IMR-90 (cell line): ENCODE data around the gene CD68. TPM values are rescaled to one million over a fixed set of nuclear protein-coding genes. Genes with fewer than 3 reads are reported as not detected.
A peak's percentile ranks its signal among the peaks of the same experiment; 100 is the strongest.

Experiments
- ATAC-seq: fragments of 200-7000 bp; cut with Tn5 transposase; 2 replicates; pipeline ENCODE4 v1.9.1; 2020; ENCODE audit warnings: low read depth, mild to moderate bottlenecking, moderate library complexity
- BruUV-seq: library from RNA; stranded (reverse); fragments of 400-500 nt; replicated peaks from 2 replicates; lab custom pipeline; 2021; lab: Mats Ljungman, UMichigan
- CTCF ChIA-PET: fragments of 300-600 bp; formaldehyde crosslinking; extraction: SDS; loops from one replicate; lab custom pipeline; 2021; ENCODE audit warnings: antibody characterized with exemption; lab: Yijun Ruan, JAX
- POLR2A ChIA-PET: fragments of 300-600 bp; sonication (Branson Sonifier 250); formaldehyde crosslinking; loops from one replicate; lab custom pipeline; 2022; ENCODE audit warnings: antibody characterized with exemption; ENCODE audit not compliant: unreplicated experiment; lab: Charles Lee
- DNase-seq: peaks from one replicate; pipeline ENCODE4 v3.0.0; 2013
- H2AFZ ChIP-seq: replicated peaks from 2 replicates; pipeline ENCODE3; 2013; ENCODE audit warnings: low read length, mild to moderate bottlenecking; ENCODE audit not compliant: poor library complexity
- H2AK5ac ChIP-seq: 2 replicates; pipeline ENCODE4 v1.6.1; 2013; ENCODE audit warnings: low read depth, low read length, inconsistent platforms
- H2AK9ac ChIP-seq: replicated peaks from 2 replicates; pipeline ENCODE3; 2013; ENCODE audit warnings: mild to moderate bottlenecking, low read depth, low read length, moderate library complexity; ENCODE audit not compliant: poor library complexity
- H2BK120ac ChIP-seq: 2 replicates; pipeline ENCODE4 v1.6.1; 2013; ENCODE audit warnings: low read depth, low read length, inconsistent platforms
- H2BK15ac ChIP-seq: 3 replicates; pipeline ENCODE4 v1.6.1; 2013; ENCODE audit warnings: low read depth, low read length, inconsistent platforms
- H2BK20ac ChIP-seq: 2 replicates; pipeline ENCODE4 v1.6.1; 2013; ENCODE audit warnings: low read depth, mild to moderate bottlenecking, inconsistent platforms, low read length, moderate library complexity
- H2BK5ac ChIP-seq: 2 replicates; pipeline ENCODE4 v1.6.1; 2013; ENCODE audit warnings: mild to moderate bottlenecking, low read depth, low read length, inconsistent platforms; ENCODE audit not compliant: poor library complexity, severe bottlenecking
- H3K14ac ChIP-seq: replicated peaks from 2 replicates; pipeline ENCODE4 v1.6.1; 2013; ENCODE audit warnings: low read depth, low read length, inconsistent platforms
- H3K18ac ChIP-seq: 2 replicates; pipeline ENCODE4 v1.6.1; 2013; ENCODE audit warnings: low read depth, low read length, control low read depth
- H3K23ac ChIP-seq: 2 replicates; pipeline ENCODE4 v1.6.1; 2013; ENCODE audit warnings: low read depth, low read length, inconsistent platforms
- H3K27ac ChIP-seq: 2 replicates; pipeline ENCODE4 v1.5.1; 2013; ENCODE audit warnings: mild to moderate bottlenecking, control low read depth, low read length; ENCODE audit not compliant: insufficient read depth
- H3K27me3 ChIP-seq: 2 replicates; pipeline ENCODE4 v1.6.1; 2013; ENCODE audit warnings: low read length; ENCODE audit not compliant: control insufficient read depth, insufficient read depth
- H3K36me3 ChIP-seq: 2 replicates; pipeline ENCODE4 v1.6.1; 2013; ENCODE audit warnings: low read length, mixed read lengths; ENCODE audit not compliant: control insufficient read depth, insufficient read depth
- H3K4ac ChIP-seq: 2 replicates; pipeline ENCODE4 v1.6.1; 2013; ENCODE audit warnings: low read depth, low read length, inconsistent platforms
- H3K4me1 ChIP-seq: 2 replicates; pipeline ENCODE4 v1.6.1; 2013; ENCODE audit warnings: low read length, mixed read lengths; ENCODE audit not compliant: control insufficient read depth, insufficient read depth
- H3K4me2 ChIP-seq: 2 replicates; pipeline ENCODE4 v1.6.1; 2013; ENCODE audit warnings: low read depth, mild to moderate bottlenecking, control low read depth, low read length, moderate library complexity
- H3K4me3 ChIP-seq: 2 replicates; pipeline ENCODE4 v1.5.1; 2013; ENCODE audit warnings: low read depth, mild to moderate bottlenecking, control low read depth, low read length, moderate library complexity; ENCODE audit not compliant: insufficient read depth
- H3K56ac ChIP-seq: 2 replicates; pipeline ENCODE4 v1.6.1; 2013; ENCODE audit warnings: low read length, inconsistent platforms; ENCODE audit not compliant: insufficient read depth; ENCODE audit errors: extremely low read depth
- H3K79me1 ChIP-seq, 2 experiments: 2 replicates each; pipeline ENCODE4 v1.6.1; 2013; ENCODE audit warnings: low read length in 2 of 2, inconsistent platforms in 1 of 2, low read depth in 1 of 2
- H3K9ac ChIP-seq: 2 replicates; pipeline ENCODE4 v1.6.1; 2013; ENCODE audit warnings: low read depth, low read length, control low read depth
- H3K9me1 ChIP-seq: 2 replicates; pipeline ENCODE4 v1.6.1; 2013; ENCODE audit warnings: low read length, inconsistent platforms; ENCODE audit not compliant: insufficient read depth
- H3K9me3 ChIP-seq: 2 replicates; pipeline ENCODE4 v1.6.1; 2013; ENCODE audit warnings: low read length; ENCODE audit not compliant: control insufficient read depth, insufficient read depth
- H4K20me1 ChIP-seq: 2 replicates; pipeline ENCODE4 v1.6.1; 2013; ENCODE audit warnings: low read length, inconsistent platforms; ENCODE audit not compliant: insufficient read depth
- H4K5ac ChIP-seq: 2 replicates; pipeline ENCODE4 v1.6.1; 2013; ENCODE audit warnings: mild to moderate bottlenecking, low read depth, low read length, control low read depth
- H4K8ac ChIP-seq, 2 experiments: 2 replicates each; pipeline ENCODE4 v1.6.1; 2013; ENCODE audit warnings: low read depth in 2 of 2, low read length in 2 of 2, control low read depth in 1 of 2, inconsistent platforms in 1 of 2
- H4K91ac ChIP-seq: 2 replicates; pipeline ENCODE4 v1.6.1; 2013; ENCODE audit warnings: low read depth, low read length, inconsistent platforms; ENCODE audit not compliant: insufficient read depth
- BHLHE40 ChIP-seq: fragments of 150-350 bp; IDR thresholded peaks from 2 replicates; pipeline ENCODE4 v1.6.1; 2016; ENCODE audit warnings: mild to moderate bottlenecking, low read depth, low read length
- CEBPB ChIP-seq: IDR thresholded peaks from 2 replicates; pipeline ENCODE4 v1.6.1; 2012; ENCODE audit warnings: low read depth, low read length, improper control_type of control experiment
- FOS ChIP-seq: fragments of 150-350 bp; IDR thresholded peaks from 2 replicates; pipeline ENCODE4 v1.6.1; 2016; ENCODE audit warnings: low read depth, low read length
- MAFK ChIP-seq: IDR thresholded peaks from 2 replicates; pipeline ENCODE4 v1.6.1; 2012; ENCODE audit warnings: low read depth, low read length, improper control_type of control experiment
- MAZ ChIP-seq: IDR thresholded peaks from 2 replicates; pipeline ENCODE4 v1.6.1; 2012; ENCODE audit warnings: low read depth, mild to moderate bottlenecking, low read length, improper control_type of control experiment, moderate library complexity, borderline replicate concordance
- MXI1 ChIP-seq: IDR thresholded peaks from 2 replicates; pipeline ENCODE4 v1.6.1; 2012; ENCODE audit warnings: low read depth, mild to moderate bottlenecking, low read length, moderate library complexity, borderline replicate concordance
- POLR2A ChIP-seq: IDR thresholded peaks from 2 replicates; pipeline ENCODE4 v1.6.1; 2012; ENCODE audit warnings: mild to moderate bottlenecking, low read depth, low read length
- RAD21 ChIP-seq: IDR thresholded peaks from 2 replicates; pipeline ENCODE4 v1.6.1; 2012; ENCODE audit warnings: low read length, improper control_type of control experiment
- RCOR1 ChIP-seq: IDR thresholded peaks from 2 replicates; pipeline ENCODE4 v1.6.1; 2012; ENCODE audit warnings: mild to moderate bottlenecking, low read length, improper control_type of control experiment; ENCODE audit not compliant: insufficient replicate concordance
- RFX5 ChIP-seq: IDR thresholded peaks from 2 replicates; pipeline ENCODE4 v1.8.0; 2012; ENCODE audit warnings: low read depth, mild to moderate bottlenecking, low read length, moderate library complexity
- SMC3 ChIP-seq: fragments of 150-350 bp; IDR thresholded peaks from 2 replicates; pipeline ENCODE4 v1.6.1; 2016; ENCODE audit warnings: low read depth, mild to moderate bottlenecking, antibody characterized with exemption, low read length, moderate library complexity
- USF2 ChIP-seq: fragments of 150-350 bp; IDR thresholded peaks from 2 replicates; pipeline ENCODE4 v1.6.1; 2017; ENCODE audit warnings: mild to moderate bottlenecking, antibody characterized with exemption, low read length, low read depth
- WGBS, 2 experiments: methylation state at CpG; one replicate each; pipeline versions ENCODE4 v1.1.5 to v1.1.7; 2013; ENCODE audit warnings: missing lambda C conversion rate in 2 of 2; ENCODE audit not compliant: insufficient read length in 1 of 2; ENCODE audit errors: extremely low coverage in 2 of 2; 5-methylcytosine and 5-hydroxymethylcytosine counted together
- dilution Hi-C: fragments of 300-500 bp; cut with HindIII; formaldehyde crosslinking; loops from one replicate; pipeline ENCODE4 v1.14.3; 2018; ENCODE audit warnings: low sequenced_read_pairs; ENCODE audit not compliant: unreplicated experiment
- in situ Hi-C: fragments of 300-500 bp; cut with MboI; formaldehyde crosslinking; loops from 3 replicates; pipeline ENCODE4 v1.14.3; 2019; ENCODE audit warnings: low sequenced_read_pairs, inconsistent platforms, mixed read lengths
- intact Hi-C: fragments of 100-400 bp; cut with micrococcal nuclease; formaldehyde crosslinking; loops from 2 replicates; pipeline ENCODE4 v1.10.0; 2022
- polyA plus RNA-seq, 3 experiments: library from polyadenylated mRNA; depleted of rRNA; stranded (reverse); fragments of >200 nt; gene quantifications; 2 replicates each; pipeline ENCODE4 v1.2.3, GENCODE V29; 2012; ENCODE audit warnings: low replicate concordance in 1 of 3
- total RNA-seq: library from RNA; depleted of rRNA; stranded (reverse); fragments of >200 nt; gene quantifications from 2 replicates; pipeline ENCODE4 v1.2.3, GENCODE V29; 2012

The CD68 gene
- total and polyA plus RNA-seq, 2 of the 4 experiments (the other 2 are of a cell fraction): 16.0 to 43.1 TPM

DNA sequence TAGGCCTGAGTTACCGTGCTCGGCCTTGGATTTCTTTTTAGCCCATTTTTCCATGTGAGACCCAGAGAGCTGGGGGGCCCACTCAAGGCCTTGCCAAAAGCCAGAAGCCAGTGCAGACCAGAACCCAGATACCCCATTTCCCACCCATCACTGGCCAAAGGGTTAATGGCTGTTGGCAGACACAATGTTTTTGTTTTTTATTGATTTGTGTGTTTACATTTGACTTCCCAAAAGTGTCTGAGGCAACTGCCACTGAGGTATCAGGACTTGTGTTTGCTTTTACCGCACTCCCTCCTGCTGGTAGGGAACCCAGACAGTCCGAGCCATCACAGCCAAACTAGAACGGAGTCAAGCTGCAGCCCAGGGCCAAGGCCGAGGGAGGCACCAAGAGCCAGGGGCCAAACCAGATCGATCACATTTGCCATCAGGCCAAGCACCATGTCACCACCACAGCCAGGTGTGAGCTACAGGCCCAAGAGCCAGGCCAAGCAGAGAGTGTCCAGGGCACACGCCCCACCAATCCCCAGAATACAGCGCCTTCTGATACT is 38.3 kb upstream of the CD68 start:
- no peaks in the 10 kb centered on the region for H4K20me1 ChIP-seq
- no peak overlapping the region for H2BK20ac ChIP-seq
- DNase-seq (no peak), ATAC-seq (no peak)
- H4K8ac ChIP-seq: no peak overlapping the region
- no peak for TF ChIP-seq CEBPB
- TF ChIP-seq MXI1: no peak
- no peak for TF ChIP-seq POLR2A
- no peak for TF ChIP-seq SMC3
- TF ChIP-seq MAFK: no peak
- no peak for TF ChIP-seq USF2
- no peak for TF ChIP-seq RFX5
- TF ChIP-seq FOS: no peak
- no peak for TF ChIP-seq RCOR1
- no peak for TF ChIP-seq RAD21
- TF ChIP-seq MAZ: no peak
- TF ChIP-seq BHLHE40: no peak
- H3K56ac ChIP-seq: no peak overlapping the region
- H2AK9ac ChIP-seq: no peak overlapping the region
- no peak overlapping the region for H3K27ac ChIP-seq
- in situ Hi-C loops (loop anchor here (25.0 kb wide), 1 partner anchor 479 kb away; no protein-coding TSS in a partner anchor), dilution Hi-C loops (no loop called here), intact Hi-C loops (no loop called here)
- H2AFZ ChIP-seq: peak overlapping the region; percentile 14
- H3K9me3 ChIP-seq: peaks cover 14% of the 10 kb centered on the region
- WGBS, 2 experiments: 58% methylated on average over 3 of the region's 9 CpGs; no CpG with 5 or more reads in 1 of the 2 experiments
- H2AK5ac ChIP-seq: no peak overlapping the region
- H3K4me1 ChIP-seq: no peaks in the 10 kb centered on the region
- no peak overlapping the region for H2BK120ac ChIP-seq
- H3K4me3 ChIP-seq: no peak overlapping the region
- no peak overlapping the region for H3K9ac ChIP-seq
- no peak overlapping the region for H3K4ac ChIP-seq
- H3K14ac ChIP-seq: no peak overlapping the region
- no peak overlapping the region for H2BK15ac ChIP-seq
- CTCF ChIA-PET: no interaction called here
- POLR2A ChIA-PET: no interaction called here
- H4K5ac ChIP-seq: no peak overlapping the region
- BruUV-seq: no TSS peak
- no peak overlapping the region for H3K18ac ChIP-seq
- no peaks in the 10 kb centered on the region for H3K9me1 ChIP-seq
- no peaks in the 10 kb centered on the region for H3K79me1 ChIP-seq
- no peak overlapping the region for H4K91ac ChIP-seq
- peaks cover 12% of the 10 kb centered on the region for H3K27me3 ChIP-seq
- H3K23ac ChIP-seq: no peak overlapping the region
- H2BK5ac ChIP-seq: no peak overlapping the region
- H3K36me3 ChIP-seq: no peaks in the 10 kb centered on the region
- H3K4me2 ChIP-seq: no peak overlapping the region
